ENCODE measurements around the gene TAB2. TPM values are rescaled to one million over a fixed set of nuclear protein-coding genes. Genes with fewer than 3 reads are reported as not detected.
"Not testable (repeated sequence)": the region's sequence is repeated elsewhere in the genome, so short reads cannot be mapped to it uniquely, and the experiment has no call there.

TAB2 gene
- total RNA-seq, 1 experiment from 2014 or later, result 55.6 TPM

DNA sequence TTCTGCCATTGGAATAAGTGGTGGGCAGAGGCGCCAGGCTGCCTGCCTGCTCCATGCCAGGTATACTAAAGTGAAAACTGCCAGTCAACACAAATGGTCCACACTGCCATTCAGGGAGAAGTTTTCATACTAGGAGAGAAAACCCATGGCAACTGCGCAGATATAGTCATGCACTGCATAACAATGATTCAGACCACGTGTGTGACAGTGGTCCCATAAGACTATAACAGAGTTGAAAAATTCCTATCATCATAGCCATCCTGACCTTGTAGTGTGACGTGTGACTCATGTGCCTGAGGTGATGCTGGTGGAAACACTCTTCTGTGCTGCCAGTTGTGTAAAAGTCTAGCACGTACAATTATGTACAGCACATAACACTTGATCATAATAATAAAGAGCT is 142.2 kb downstream of the TAB2 start (continued):
- TF ChIP-seq NR3C1 (CRISPR knock-in tag; conservative IDR thresholded peaks at IDR 0.05; ENCODE audit: low read depth) (no peak), ESRRA (CRISPR knock-in tag; IDR thresholded peaks at IDR 0.05; ENCODE audit: borderline replicate concordance) (no peak), USF1 (CRISPR knock-in tag; IDR thresholded peaks at IDR 0.05) (no peak), PRDM15 (CRISPR knock-in tag; IDR thresholded peaks at IDR 0.05) (no peak), FOXK1 (CRISPR knock-in tag; IDR thresholded peaks at IDR 0.05) (no peak), FOXJ3 (CRISPR knock-in tag; IDR thresholded peaks at IDR 0.05; ENCODE audit: borderline replicate concordance) (no peak), EMX1 (CRISPR knock-in tag; IDR thresholded peaks at IDR 0.05) (no peak), ZBTB21 (CRISPR knock-in tag; IDR thresholded peaks at IDR 0.05; ENCODE audit: borderline replicate concordance) (no peak), ZNF121 (CRISPR knock-in tag; IDR thresholded peaks at IDR 0.05) (no peak), TEAD4 (CRISPR knock-in tag; IDR thresholded peaks at IDR 0.05) (no peak)
- TF ChIP-seq, protein P1, sequence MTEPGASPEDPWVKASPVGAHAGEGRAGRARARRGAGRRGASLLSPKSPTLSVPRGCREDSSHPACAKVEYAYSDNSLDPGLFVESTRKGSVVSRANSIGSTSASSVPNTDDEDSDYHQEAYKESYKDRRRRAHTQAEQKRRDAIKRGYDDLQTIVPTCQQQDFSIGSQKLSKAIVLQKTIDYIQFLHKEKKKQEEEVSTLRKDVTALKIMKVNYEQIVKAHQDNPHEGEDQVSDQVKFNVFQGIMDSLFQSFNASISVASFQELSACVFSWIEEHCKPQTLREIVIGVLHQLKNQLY (CRISPR knock-in tag; IDR thresholded peaks at IDR 0.05), result no peak
- TF ChIP-seq, protein P2, sequence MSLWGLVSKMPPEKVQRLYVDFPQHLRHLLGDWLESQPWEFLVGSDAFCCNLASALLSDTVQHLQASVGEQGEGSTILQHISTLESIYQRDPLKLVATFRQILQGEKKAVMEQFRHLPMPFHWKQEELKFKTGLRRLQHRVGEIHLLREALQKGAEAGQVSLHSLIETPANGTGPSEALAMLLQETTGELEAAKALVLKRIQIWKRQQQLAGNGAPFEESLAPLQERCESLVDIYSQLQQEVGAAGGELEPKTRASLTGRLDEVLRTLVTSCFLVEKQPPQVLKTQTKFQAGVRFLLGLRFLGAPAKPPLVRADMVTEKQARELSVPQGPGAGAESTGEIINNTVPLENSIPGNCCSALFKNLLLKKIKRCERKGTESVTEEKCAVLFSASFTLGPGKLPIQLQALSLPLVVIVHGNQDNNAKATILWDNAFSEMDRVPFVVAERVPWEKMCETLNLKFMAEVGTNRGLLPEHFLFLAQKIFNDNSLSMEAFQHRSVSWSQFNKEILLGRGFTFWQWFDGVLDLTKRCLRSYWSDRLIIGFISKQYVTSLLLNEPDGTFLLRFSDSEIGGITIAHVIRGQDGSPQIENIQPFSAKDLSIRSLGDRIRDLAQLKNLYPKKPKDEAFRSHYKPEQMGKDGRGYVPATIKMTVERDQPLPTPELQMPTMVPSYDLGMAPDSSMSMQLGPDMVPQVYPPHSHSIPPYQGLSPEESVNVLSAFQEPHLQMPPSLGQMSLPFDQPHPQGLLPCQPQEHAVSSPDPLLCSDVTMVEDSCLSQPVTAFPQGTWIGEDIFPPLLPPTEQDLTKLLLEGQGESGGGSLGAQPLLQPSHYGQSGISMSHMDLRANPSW (CRISPR knock-in tag; conservative IDR thresholded peaks at IDR 0.05; ENCODE audit: low read depth), result no peak

DNA sequence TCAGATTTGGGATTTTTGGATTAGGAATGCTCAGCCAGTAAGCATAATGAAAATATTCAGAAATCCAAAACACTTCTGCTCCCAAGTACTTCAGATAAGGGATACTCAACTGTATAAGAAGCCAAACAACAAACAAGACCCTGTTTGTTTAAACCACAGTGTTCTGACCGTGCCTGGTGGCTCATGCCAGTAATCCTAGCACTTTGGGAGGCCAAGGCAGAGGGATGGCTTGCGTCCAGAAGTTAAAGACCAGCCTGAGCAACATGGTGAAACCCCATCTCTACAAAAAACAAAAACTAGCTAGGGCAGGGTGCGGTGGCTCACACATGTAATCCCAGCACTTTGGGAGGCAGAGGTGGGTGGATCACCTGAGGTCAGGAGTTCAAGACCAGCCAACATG is 142.7 kb downstream of the TAB2 start:
- CTCF ChIA-PET, result interaction anchor here (1.3 kb wide), 1 partner anchor 432 kb away, joined by 3 read pairs; no protein-coding TSS in a partner anchor
- H3K27me3 Mint-ChIP-seq (ENCODE audit: low read depth); H3K4me3 Mint-ChIP-seq; H3K4me1 Mint-ChIP-seq; POLR2A ChIA-PET; DNase-seq (ENCODE audit: low spot score); H3K9me3 Mint-ChIP-seq; ATAC-seq; H3K27ac Mint-ChIP-seq; H3K36me3 Mint-ChIP-seq: not testable (repeated sequence)

Other genes with a start within 250 kb of the TAB2 start
- 0.55 to 1.2 TPM (median 0.73 TPM) in 3 replicates for gene SUMO4, start 82.5 kb downstream of the TAB2 start, total RNA-seq (2021)
- 0.13 to 0.21 TPM (median 0.14 TPM) in 3 replicates for gene ZC3H12D, start 167.3 kb downstream of the TAB2 start, total RNA-seq (2021)
- gene PPIL4, start 228.3 kb downstream of the TAB2 start, total RNA-seq (2021), result 24.8 to 28.1 TPM (median 27.7 TPM) in 3 replicates
- 16.8 to 21.4 TPM (median 19.9 TPM) in 3 replicates for gene GINM1, start 248.7 kb downstream of the TAB2 start, total RNA-seq (2021)

Data from WTC11 (cell line).